Chondrocyte (in vitro differentiated cells): ENCODE measurements around the gene IFNG. TPM values are rescaled to one million over a fixed set of nuclear protein-coding genes. Genes with fewer than 3 reads are reported as not detected.

Experiments
- DNase-seq: peaks from one replicate; pipeline ENCODE4 v3.0.0; 2021; ENCODE audit warnings: mixed read lengths, low spot score
- H3K27ac Mint-ChIP-seq: one replicate; pipeline ENCODE4 v1.8.0; 2021; ENCODE audit warnings: mild to moderate bottlenecking, moderate library complexity, mixed read lengths; ENCODE audit not compliant: unreplicated experiment
- H3K27me3 Mint-ChIP-seq: 2 replicates; pipeline ENCODE4 v1.8.0; 2021; ENCODE audit warnings: low read depth, mixed read lengths
- H3K36me3 Mint-ChIP-seq: 2 replicates; pipeline ENCODE4 v1.8.0; 2021; ENCODE audit warnings: low read depth, mixed read lengths
- H3K4me1 Mint-ChIP-seq: 2 replicates; pipeline ENCODE4 v1.8.0; 2021; ENCODE audit warnings: low read depth, mild to moderate bottlenecking, mixed read lengths
- H3K4me3 Mint-ChIP-seq: one replicate; pipeline ENCODE4 v1.8.0; 2021; ENCODE audit warnings: mild to moderate bottlenecking, moderate library complexity, mixed read lengths; ENCODE audit not compliant: unreplicated experiment
- H3K9me3 Mint-ChIP-seq: 2 replicates; pipeline ENCODE4 v1.8.0; 2021; ENCODE audit warnings: low read depth, mixed read lengths
- CTCF ChIP-seq: fragments of 200-600 bp; sonication (generic); IDR thresholded peaks from 2 replicates; pipeline ENCODE4 v1.5.0; 2021; ENCODE audit warnings: antibody characterized with exemption, mild to moderate bottlenecking, moderate library complexity
- total RNA-seq: library from RNA; stranded (reverse); gene quantifications from 3 replicates; pipeline ENCODE4 v1.2.1, GENCODE V29; 2021

The IFNG gene
- total RNA-seq, 1 donor from 2014 or later: not detected

GRCh38 chr12:68131867-68132414 lies 27.6 kb downstream of the IFNG start:
- TF ChIP-seq CTCF: no peak
- Mint-ChIP-seq H3K27ac (no peak overlapping the region), H3K4me1 (no peaks in the 10 kb centered on the region), H3K4me3 (no peak overlapping the region), H3K9me3 (peaks cover 33% of the 10 kb centered on the region), H3K27me3 (peaks cover 5% of the 10 kb centered on the region), H3K36me3 (peaks cover 18% of the 10 kb centered on the region)
- no peak for DNase-seq

GRCh38 chr12:68129979-68130378 lies 29.6 kb downstream of the IFNG start:
- no peak overlapping the region for H3K4me3 Mint-ChIP-seq
- H3K9me3 Mint-ChIP-seq: peaks cover 33% of the 10 kb centered on the region
- H3K36me3 Mint-ChIP-seq: peaks cover 18% of the 10 kb centered on the region
- H3K4me1 Mint-ChIP-seq: no peaks in the 10 kb centered on the region
- no peak for TF ChIP-seq CTCF
- no peak for DNase-seq
- H3K27ac Mint-ChIP-seq: no peak overlapping the region
- H3K27me3 Mint-ChIP-seq: peaks cover 16% of the 10 kb centered on the region

GRCh38 chr12:68122236-68122920 lies 37.2 kb downstream of the IFNG start:
- H3K36me3 Mint-ChIP-seq: no peaks in the 10 kb centered on the region
- H3K9me3 Mint-ChIP-seq: peaks cover 3% of the 10 kb centered on the region
- peaks cover 18% of the 10 kb centered on the region for H3K27me3 Mint-ChIP-seq
- no peaks in the 10 kb centered on the region for H3K4me1 Mint-ChIP-seq
- H3K4me3 Mint-ChIP-seq: no peak overlapping the region
- DNase-seq: no peak
- H3K27ac Mint-ChIP-seq: no peak overlapping the region
- no peak for TF ChIP-seq CTCF

- Mint-ChIP-seq H3K27ac (no peak overlapping the region), H3K4me3 (no peak overlapping the region), H3K27me3 (peaks cover 19% of the 10 kb centered on the region), H3K36me3 (no peaks in the 10 kb centered on the region), H3K4me1 (no peaks in the 10 kb centered on the region), H3K9me3 (peaks cover 3% of the 10 kb centered on the region)
- no peak for TF ChIP-seq CTCF
- no peak for DNase-seq
These were observed 38.4 kb downstream of the IFNG start for GRCh38 chr12:68121143-68121542.

GRCh38 chr12:68119724-68120211 lies 39.8 kb downstream of the IFNG start:
- no peaks in the 10 kb centered on the region for H3K36me3 Mint-ChIP-seq
- H3K27me3 Mint-ChIP-seq: peaks cover 20% of the 10 kb centered on the region
- H3K4me3 Mint-ChIP-seq: no peak overlapping the region
- TF ChIP-seq CTCF: no peak
- no peaks in the 10 kb centered on the region for H3K4me1 Mint-ChIP-seq
- H3K9me3 Mint-ChIP-seq: peaks cover 3% of the 10 kb centered on the region
- H3K27ac Mint-ChIP-seq: no peak overlapping the region
- no peak for DNase-seq
